HepG2 (cell line): ENCODE data around the gene TALDO1. TPM values are rescaled to one million over a fixed set of nuclear protein-coding genes. Genes with fewer than 3 reads are reported as not detected.
A peak's percentile ranks its signal among the peaks of the same experiment; 100 is the strongest.

ENCODE experiments used
- AGO1 ChIP-seq: fragments of 200-400 bp; formaldehyde crosslinking; IDR thresholded peaks from 2 replicates; pipeline ENCODE4 v1.6.1; 2017; ENCODE audit warnings: mild to moderate bottlenecking, low read depth, low read length, moderate library complexity; ENCODE audit not compliant: poor library complexity, severe bottlenecking
- CHD4 ChIP-seq: fragments of 200-600 bp; sonication (generic); IDR thresholded peaks from 2 replicates; pipeline ENCODE4 v1.7.0; 2017; ENCODE audit warnings: mild to moderate bottlenecking, low read length, borderline replicate concordance
- ETV6 ChIP-seq: sonication (generic); formaldehyde crosslinking; conservative IDR thresholded peaks from 2 replicates; pipeline ENCODE4 v1.4.0; 2020; ENCODE audit warnings: missing genetic modification reagents
- FOSL2 ChIP-seq: sonication (generic); formaldehyde crosslinking; IDR thresholded peaks from 2 replicates; pipeline ENCODE4 v1.4.0; 2020; ENCODE audit warnings: missing genetic modification reagents
- HCFC1 ChIP-seq: fragments of 150-350 bp; IDR thresholded peaks from 2 replicates; pipeline ENCODE4 v1.6.1; 2014; ENCODE audit warnings: low read depth, low read length
- JUND ChIP-seq: sonication (generic); formaldehyde crosslinking; IDR thresholded peaks from 2 replicates; pipeline ENCODE4 v1.8.0; 2022; ENCODE audit warnings: mild to moderate bottlenecking, missing genetic modification reagents
- KDM2A ChIP-seq: sonication (generic); formaldehyde crosslinking; IDR thresholded peaks from 2 replicates; pipeline ENCODE4 v1.4.0; 2020; ENCODE audit warnings: low read depth, missing genetic modification reagents, borderline replicate concordance
- KLF11 ChIP-seq: IDR thresholded peaks from 2 replicates; pipeline ENCODE4 v1.6.1; 2016; ENCODE audit warnings: missing compliant biosample characterization
- MEF2D ChIP-seq: sonication (generic); formaldehyde crosslinking; IDR thresholded peaks from 2 replicates; pipeline ENCODE4 v1.5.1; 2020; ENCODE audit warnings: mild to moderate bottlenecking, missing genetic modification reagents
- MXD1 ChIP-seq: sonication (generic); formaldehyde crosslinking; IDR thresholded peaks from 2 replicates; pipeline ENCODE4 v1.4.0; 2020; ENCODE audit warnings: mild to moderate bottlenecking, missing genetic modification reagents
- RBAK ChIP-seq: sonication (generic); formaldehyde crosslinking; IDR thresholded peaks from 2 replicates; pipeline ENCODE4 v1.5.1; 2020; ENCODE audit warnings: mild to moderate bottlenecking, missing genetic modification reagents
- RFX3 ChIP-seq: IDR thresholded peaks from 2 replicates; pipeline ENCODE4 v1.6.1; 2016; ENCODE audit warnings: missing biosample characterization, missing genetic modification reagents
- SIN3A ChIP-seq: IDR thresholded peaks from 2 replicates; pipeline ENCODE4 v1.6.1; 2011; ENCODE audit warnings: low read depth, mild to moderate bottlenecking, control low read depth, low read length, borderline replicate concordance
- SMAD1 ChIP-seq: sonication (generic); formaldehyde crosslinking; IDR thresholded peaks from 2 replicates; pipeline ENCODE4 v1.4.0; 2020; ENCODE audit warnings: missing genetic modification reagents, low read depth, mild to moderate bottlenecking, borderline replicate concordance
- ZNF205 ChIP-seq: IDR thresholded peaks from 2 replicates; pipeline ENCODE4 v1.6.1; 2018; ENCODE audit warnings: missing biosample characterization, missing genetic modification reagents
- ZNF614 ChIP-seq: IDR thresholded peaks from 2 replicates; pipeline ENCODE4 v1.6.1; 2018; ENCODE audit warnings: missing biosample characterization, missing genetic modification reagents, inconsistent platforms, borderline replicate concordance
- ZNF670 ChIP-seq: sonication (generic); formaldehyde crosslinking; IDR thresholded peaks from 2 replicates; pipeline ENCODE4 v1.8.0; 2022; ENCODE audit warnings: mild to moderate bottlenecking, missing genetic modification reagents, borderline replicate concordance
- ZNF775 ChIP-seq: sonication (generic); formaldehyde crosslinking; IDR thresholded peaks from 2 replicates; pipeline ENCODE4 v1.4.0; 2020; ENCODE audit warnings: missing genetic modification reagents, mild to moderate bottlenecking, moderate library complexity, borderline replicate concordance
- ZSCAN9 ChIP-seq: IDR thresholded peaks from 2 replicates; pipeline ENCODE4 v1.6.1; 2016; ENCODE audit warnings: borderline replicate concordance
- polyA plus RNA-seq, 8 experiments: library from polyadenylated mRNA; depleted of rRNA in 3 of 8; stranded (reverse) in 7 of 8; unstranded in 1 of 8; fragments of >200 nt; fragmentation: Illumina TruSeq in 4 of 8; extraction: Trizol in 4 of 8; gene quantifications; 2 replicates each; pipeline versions ENCODE4 v1.2.1 to v1.2.3, GENCODE V29; 2011 to 2016; ENCODE audit warnings: low read depth in 4 of 8, missing spikeins in 1 of 8, mixed read lengths in 1 of 8; ENCODE audit not compliant: insufficient read depth in 1 of 8
- total RNA-seq, 5 experiments: library from RNA; depleted of rRNA; stranded (reverse); fragments of >200 nt; fragmentation: Illumina TruSeq; extraction: Trizol; gene quantifications; 2 replicates each; pipeline ENCODE4 v1.2.3, GENCODE V29; 2016; ENCODE audit warnings: low read depth in 1 of 5
- TF ChIP-seq, protein P1 (sequence below), 2 experiments: sonication (generic) in 1 of 2; formaldehyde crosslinking in 1 of 2; IDR thresholded peaks; 2 replicates each; pipeline versions ENCODE4 v1.4.0 to v1.6.1; 2016 to 2020; ENCODE audit warnings: borderline replicate concordance in 1 of 2, low read depth in 1 of 2, mild to moderate bottlenecking in 1 of 2, missing genetic modification reagents in 1 of 2
- TF ChIP-seq, protein P2 (sequence below): sonication (generic); formaldehyde crosslinking; IDR thresholded peaks from 2 replicates; pipeline ENCODE4 v1.4.0; 2020; ENCODE audit warnings: missing genetic modification reagents

The TALDO1 gene
- total and polyA plus RNA-seq, 2 of the 13 experiments (the other 11 are each of a cell fraction or from before 2014, with no cell fraction given): 107 to 240 TPM

DNA sequence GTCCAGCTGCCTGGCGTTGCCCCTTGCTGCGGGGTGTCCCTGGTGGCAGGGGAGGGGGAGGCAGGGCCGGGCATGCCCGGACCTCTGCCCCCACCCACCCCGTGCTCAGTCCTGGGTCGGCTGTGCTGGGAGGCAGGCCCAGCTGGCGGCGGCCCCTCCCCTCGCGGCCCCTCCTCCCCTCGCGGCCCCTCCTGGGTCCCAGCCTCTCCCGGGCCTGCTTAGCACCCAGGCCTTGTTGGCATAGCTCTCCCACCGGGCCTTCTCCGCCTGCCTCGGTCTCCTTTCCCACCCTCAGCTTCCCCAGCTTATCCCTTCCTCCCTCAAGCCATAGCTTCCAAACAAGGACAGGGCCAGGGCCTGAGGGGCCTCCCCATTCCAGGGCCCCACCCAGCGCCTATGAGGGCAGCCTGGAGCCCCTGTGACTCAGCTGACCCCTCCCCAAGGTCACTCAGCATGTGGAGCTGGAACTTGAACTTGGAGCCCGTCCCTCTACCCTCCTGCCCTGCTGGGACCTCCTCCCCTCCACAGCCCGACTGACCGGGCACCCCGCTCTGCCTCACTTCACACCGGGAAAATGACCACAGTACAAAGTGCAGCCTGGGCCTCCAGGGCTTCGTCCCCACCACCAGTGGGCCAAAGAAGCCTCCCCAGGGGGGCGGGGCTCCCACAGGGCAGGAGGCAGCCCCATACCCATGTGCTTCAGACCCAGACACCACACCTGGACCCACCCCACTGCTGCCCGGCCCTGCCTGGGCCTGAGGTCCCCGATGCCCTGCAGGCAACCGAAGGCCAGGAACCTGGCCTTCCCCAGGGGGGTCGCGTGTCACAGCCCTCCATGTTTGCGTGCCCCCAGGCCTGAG is 40.1 kb upstream of the TALDO1 start (continued):
- TF ChIP-seq, protein P1, sequence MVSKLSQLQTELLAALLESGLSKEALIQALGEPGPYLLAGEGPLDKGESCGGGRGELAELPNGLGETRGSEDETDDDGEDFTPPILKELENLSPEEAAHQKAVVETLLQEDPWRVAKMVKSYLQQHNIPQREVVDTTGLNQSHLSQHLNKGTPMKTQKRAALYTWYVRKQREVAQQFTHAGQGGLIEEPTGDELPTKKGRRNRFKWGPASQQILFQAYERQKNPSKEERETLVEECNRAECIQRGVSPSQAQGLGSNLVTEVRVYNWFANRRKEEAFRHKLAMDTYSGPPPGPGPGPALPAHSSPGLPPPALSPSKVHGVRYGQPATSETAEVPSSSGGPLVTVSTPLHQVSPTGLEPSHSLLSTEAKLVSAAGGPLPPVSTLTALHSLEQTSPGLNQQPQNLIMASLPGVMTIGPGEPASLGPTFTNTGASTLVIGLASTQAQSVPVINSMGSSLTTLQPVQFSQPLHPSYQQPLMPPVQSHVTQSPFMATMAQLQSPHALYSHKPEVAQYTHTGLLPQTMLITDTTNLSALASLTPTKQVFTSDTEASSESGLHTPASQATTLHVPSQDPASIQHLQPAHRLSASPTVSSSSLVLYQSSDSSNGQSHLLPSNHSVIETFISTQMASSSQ (IDR thresholded peaks at IDR 0.05; ENCODE audit: low read depth): 0 out of 2 replicates have a peak, but pooled peaks have one; percentile 34
- TF ChIP-seq, protein P1 (CRISPR knock-in tag; IDR thresholded peaks at IDR 0.05; ENCODE audit: borderline replicate concordance): peak; percentile 55; the same call in 1 of the 2 replicates
- TF ChIP-seq ZNF670 (CRISPR knock-in tag) (no peak; the same call in 1 of the 2 replicates), SIN3A (peak; percentile 44; the same call in 1 of the 2 replicates), ZNF775 (CRISPR knock-in tag) (peak; percentile 78; the same call in 1 of the 2 replicates), KLF11 (CRISPR knock-in tag) (peak; percentile 79; the same call in 1 of the 2 replicates), AGO1 (peak; percentile 4), MEF2D (peak; percentile 82), ZNF614 (CRISPR knock-in tag) (peak; percentile 57; the same call in 1 of the 2 replicates), FOSL2 (CRISPR knock-in tag) (peak; percentile 97), KDM2A (CRISPR knock-in tag) (peak; percentile 73; the same call in 1 of the 2 replicates), CHD4 (no peak), ZSCAN9 (CRISPR knock-in tag) (no peak), SMAD1 (CRISPR knock-in tag) (peak; percentile 62), JUND (CRISPR knock-in tag) (peak; percentile 83), RBAK (CRISPR knock-in tag) (no peak), ETV6 (CRISPR knock-in tag) (no peak), MXD1 (CRISPR knock-in tag) (peak; percentile 62; the same call in 1 of the 2 replicates), RFX3 (CRISPR knock-in tag) (no peak), HCFC1 (no peak), ZNF205 (CRISPR knock-in tag) (peak; percentile 9; the same call in 1 of the 2 replicates)
- TF ChIP-seq, protein P2, sequence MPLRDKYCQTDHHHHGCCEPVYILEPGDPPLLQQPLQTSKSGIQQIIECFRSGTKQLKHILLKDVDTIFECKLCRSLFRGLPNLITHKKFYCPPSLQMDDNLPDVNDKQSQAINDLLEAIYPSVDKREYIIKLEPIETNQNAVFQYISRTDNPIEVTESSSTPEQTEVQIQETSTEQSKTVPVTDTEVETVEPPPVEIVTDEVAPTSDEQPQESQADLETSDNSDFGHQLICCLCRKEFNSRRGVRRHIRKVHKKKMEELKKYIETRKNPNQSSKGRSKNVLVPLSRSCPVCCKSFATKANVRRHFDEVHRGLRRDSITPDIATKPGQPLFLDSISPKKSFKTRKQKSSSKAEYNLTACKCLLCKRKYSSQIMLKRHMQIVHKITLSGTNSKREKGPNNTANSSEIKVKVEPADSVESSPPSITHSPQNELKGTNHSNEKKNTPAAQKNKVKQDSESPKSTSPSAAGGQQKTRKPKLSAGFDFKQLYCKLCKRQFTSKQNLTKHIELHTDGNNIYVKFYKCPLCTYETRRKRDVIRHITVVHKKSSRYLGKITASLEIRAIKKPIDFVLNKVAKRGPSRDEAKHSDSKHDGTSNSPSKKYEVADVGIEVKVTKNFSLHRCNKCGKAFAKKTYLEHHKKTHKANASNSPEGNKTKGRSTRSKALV (CRISPR knock-in tag): 0 out of 2 replicates have a peak, but pooled peaks have one; percentile 21
